GM23338 (cell line): ENCODE data around the gene IFITM1. TPM values are rescaled to one million over a fixed set of nuclear protein-coding genes. Genes with fewer than 3 reads are reported as not detected.

ENCODE experiments used
- ATAC-seq: fragments of 200-7000 bp; cut with Tn5 transposase; 3 replicates; pipeline ENCODE4 v1.9.1; 2020
- DNase-seq: peaks from one replicate; pipeline ENCODE4 v3.0.0-alpha.2; 2015; ENCODE audit warnings: low spot score
- H2AFZ ChIP-seq: fragments of 200-600 bp; sonication (generic); 2 replicates; pipeline ENCODE4 v1.8.0; 2016; ENCODE audit warnings: antibody characterized with exemption, mild to moderate bottlenecking, moderate library complexity
- H3F3A ChIP-seq: fragments of 200-600 bp; sonication (generic); replicated peaks from 2 replicates; pipeline ENCODE4 v1.8.0; 2017; ENCODE audit warnings: antibody characterized with exemption, mixed run types, low read depth
- H3K27ac ChIP-seq: fragments of 200-600 bp; sonication (generic); 2 replicates; pipeline ENCODE4 v1.6.1; 2016; ENCODE audit warnings: low read depth
- H3K27me3 ChIP-seq: fragments of 200-600 bp; sonication (generic); 2 replicates; pipeline ENCODE4 v1.8.0; 2016; ENCODE audit warnings: mild to moderate bottlenecking, mixed run types, moderate library complexity; ENCODE audit not compliant: insufficient read depth
- H3K36me3 ChIP-seq: fragments of 200-600 bp; sonication (generic); 2 replicates; pipeline ENCODE4 v1.8.0; 2016; ENCODE audit warnings: mild to moderate bottlenecking; ENCODE audit not compliant: insufficient read depth
- H3K4me1 ChIP-seq: fragments of 200-600 bp; sonication (generic); 2 replicates; pipeline ENCODE4 v1.8.0; 2016; ENCODE audit warnings: mild to moderate bottlenecking, moderate library complexity; ENCODE audit not compliant: insufficient read depth
- H3K4me2 ChIP-seq: fragments of 200-600 bp; sonication (generic); 2 replicates; pipeline ENCODE4 v1.7.1; 2017; ENCODE audit warnings: mixed run types
- H3K4me3 ChIP-seq: fragments of 200-600 bp; sonication (generic); 2 replicates; pipeline ENCODE4 v1.6.1; 2016; ENCODE audit warnings: mixed run types
- H3K79me2 ChIP-seq: fragments of 200-600 bp; sonication (generic); replicated peaks from 2 replicates; pipeline ENCODE4 v1.8.0; 2017; ENCODE audit warnings: mild to moderate bottlenecking; ENCODE audit not compliant: insufficient read depth
- H3K9me2 ChIP-seq: fragments of 200-600 bp; sonication (generic); 2 replicates; pipeline ENCODE4 v1.8.0; 2017; ENCODE audit not compliant: insufficient read depth
- H4K20me1 ChIP-seq: fragments of 200-600 bp; sonication (generic); replicated peaks from 2 replicates; pipeline ENCODE4 v1.8.0; 2017; ENCODE audit warnings: mild to moderate bottlenecking; ENCODE audit not compliant: insufficient read depth
- H3K27ac Mint-ChIP-seq: 2 replicates; pipeline ENCODE4 v1.8.0; 2020; ENCODE audit warnings: inconsistent platforms, mild to moderate bottlenecking, moderate library complexity, mixed read lengths
- H3K27me3 Mint-ChIP-seq: 3 replicates; pipeline ENCODE4 v1.8.0; 2022; ENCODE audit warnings: low read depth, mild to moderate bottlenecking, moderate library complexity, mixed read lengths, inconsistent platforms; ENCODE audit not compliant: insufficient read depth, poor library complexity
- H3K36me3 Mint-ChIP-seq: 3 replicates; pipeline ENCODE4 v1.8.0; 2021; ENCODE audit warnings: low read depth, mild to moderate bottlenecking, inconsistent platforms, moderate library complexity, mixed read lengths
- H3K4me1 Mint-ChIP-seq: 3 replicates; pipeline ENCODE4 v1.8.0; 2020; ENCODE audit warnings: mild to moderate bottlenecking, inconsistent platforms, mixed read lengths
- H3K4me3 Mint-ChIP-seq: 3 replicates; pipeline ENCODE4 v1.8.0; 2021; ENCODE audit warnings: moderate library complexity, mild to moderate bottlenecking, inconsistent platforms, mixed read lengths
- H3K9me3 Mint-ChIP-seq: 3 replicates; pipeline ENCODE4 v1.8.0; 2020; ENCODE audit warnings: moderate library complexity, mild to moderate bottlenecking, inconsistent platforms, mixed read lengths
- CREB1 ChIP-seq: fragments of 250-450 bp; sonication (Bioruptor Pico); IDR thresholded peaks from 2 replicates; pipeline ENCODE4 v1.5.0; 2020; ENCODE audit warnings: low read depth, mild to moderate bottlenecking, moderate library complexity
- CTCF ChIP-seq, 2 experiments: fragments of 200-600 bp in 1 of 2; sonication (generic) in 1 of 2; conservative IDR thresholded peaks; 2 replicates each; pipeline versions ENCODE4 v1.5.1 to v1.6.1; 2016 to 2017; ENCODE audit warnings: antibody characterized with exemption in 2 of 2, low read depth in 2 of 2, mild to moderate bottlenecking in 2 of 2, moderate library complexity in 1 of 2
- ETS1 ChIP-seq: IDR thresholded peaks from 2 replicates; pipeline ENCODE4 v1.6.1; 2016; ENCODE audit warnings: antibody characterized with exemption
- EZH2phosphoT487 ChIP-seq: fragments of 200-600 bp; sonication (generic); IDR thresholded peaks from one replicate; pipeline ENCODE4 v1.8.1; 2018; ENCODE audit warnings: antibody characterized with exemption; ENCODE audit not compliant: unreplicated experiment
- JUNB ChIP-seq: IDR thresholded peaks from one replicate; pipeline ENCODE4 v1.6.1; 2016; ENCODE audit warnings: antibody characterized with exemption; ENCODE audit not compliant: unreplicated experiment
- POLR2AphosphoS5 ChIP-seq: IDR thresholded peaks from 2 replicates; pipeline ENCODE4 v1.6.1; 2016; ENCODE audit warnings: antibody characterized with exemption, low read depth
- ZNF114 ChIP-seq: fragments of 250-450 bp; sonication (Bioruptor Pico); IDR thresholded peaks from 2 replicates; pipeline ENCODE4 v1.5.0; 2020; ENCODE audit warnings: mild to moderate bottlenecking, moderate library complexity
- ZNF331 ChIP-seq: fragments of 250-450 bp; sonication (Bioruptor Pico); IDR thresholded peaks from 2 replicates; pipeline ENCODE4 v1.5.0; 2020; ENCODE audit warnings: low read depth, mild to moderate bottlenecking, moderate library complexity
- ZNF462 ChIP-seq: fragments of 250-450 bp; sonication (Bioruptor Pico); IDR thresholded peaks from 2 replicates; pipeline ENCODE4 v1.5.0; 2020; ENCODE audit warnings: mild to moderate bottlenecking, moderate library complexity
- polyA plus RNA-seq: library from polyadenylated mRNA; unstranded; fragments of >200 nt; fragmentation: Nextera tagmentation; extraction: Ambion mirVana; gene quantifications from 2 replicates; pipeline ENCODE4 v1.2.1, GENCODE V29; 2016
- total RNA-seq: library from RNA; depleted of rRNA; stranded (reverse); fragments of >200 nt; shearing (Covaris generic); gene quantifications from 2 replicates; pipeline ENCODE4 v1.2.3, GENCODE V29; 2014
- TF ChIP-seq, protein P1 (sequence below): IDR thresholded peaks from one replicate; pipeline ENCODE4 v1.6.1; 2018; ENCODE audit warnings: antibody characterized with exemption; ENCODE audit not compliant: unreplicated experiment

IFITM1 gene
- total and polyA plus RNA-seq, 2 experiments from 2014 or later, result 396 to 1,194 TPM

- TF ChIP-seq, protein P1, sequence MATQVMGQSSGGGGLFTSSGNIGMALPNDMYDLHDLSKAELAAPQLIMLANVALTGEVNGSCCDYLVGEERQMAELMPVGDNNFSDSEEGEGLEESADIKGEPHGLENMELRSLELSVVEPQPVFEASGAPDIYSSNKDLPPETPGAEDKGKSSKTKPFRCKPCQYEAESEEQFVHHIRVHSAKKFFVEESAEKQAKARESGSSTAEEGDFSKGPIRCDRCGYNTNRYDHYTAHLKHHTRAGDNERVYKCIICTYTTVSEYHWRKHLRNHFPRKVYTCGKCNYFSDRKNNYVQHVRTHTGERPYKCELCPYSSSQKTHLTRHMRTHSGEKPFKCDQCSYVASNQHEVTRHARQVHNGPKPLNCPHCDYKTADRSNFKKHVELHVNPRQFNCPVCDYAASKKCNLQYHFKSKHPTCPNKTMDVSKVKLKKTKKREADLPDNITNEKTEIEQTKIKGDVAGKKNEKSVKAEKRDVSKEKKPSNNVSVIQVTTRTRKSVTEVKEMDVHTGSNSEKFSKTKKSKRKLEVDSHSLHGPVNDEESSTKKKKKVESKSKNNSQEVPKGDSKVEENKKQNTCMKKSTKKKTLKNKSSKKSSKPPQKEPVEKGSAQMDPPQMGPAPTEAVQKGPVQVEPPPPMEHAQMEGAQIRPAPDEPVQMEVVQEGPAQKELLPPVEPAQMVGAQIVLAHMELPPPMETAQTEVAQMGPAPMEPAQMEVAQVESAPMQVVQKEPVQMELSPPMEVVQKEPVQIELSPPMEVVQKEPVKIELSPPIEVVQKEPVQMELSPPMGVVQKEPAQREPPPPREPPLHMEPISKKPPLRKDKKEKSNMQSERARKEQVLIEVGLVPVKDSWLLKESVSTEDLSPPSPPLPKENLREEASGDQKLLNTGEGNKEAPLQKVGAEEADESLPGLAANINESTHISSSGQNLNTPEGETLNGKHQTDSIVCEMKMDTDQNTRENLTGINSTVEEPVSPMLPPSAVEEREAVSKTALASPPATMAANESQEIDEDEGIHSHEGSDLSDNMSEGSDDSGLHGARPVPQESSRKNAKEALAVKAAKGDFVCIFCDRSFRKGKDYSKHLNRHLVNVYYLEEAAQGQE, result no peak
- no peak for TF ChIP-seq POLR2AphosphoS5
- TF ChIP-seq EZH2phosphoT487, result no peak
- no peak for TF ChIP-seq CREB1 (CRISPR knock-in tag)
- TF ChIP-seq ETS1, result no peak
Measured at GRCh38 chr11:326592-326841, 12.7 kb downstream of the IFITM1 start (continued).

DNA sequence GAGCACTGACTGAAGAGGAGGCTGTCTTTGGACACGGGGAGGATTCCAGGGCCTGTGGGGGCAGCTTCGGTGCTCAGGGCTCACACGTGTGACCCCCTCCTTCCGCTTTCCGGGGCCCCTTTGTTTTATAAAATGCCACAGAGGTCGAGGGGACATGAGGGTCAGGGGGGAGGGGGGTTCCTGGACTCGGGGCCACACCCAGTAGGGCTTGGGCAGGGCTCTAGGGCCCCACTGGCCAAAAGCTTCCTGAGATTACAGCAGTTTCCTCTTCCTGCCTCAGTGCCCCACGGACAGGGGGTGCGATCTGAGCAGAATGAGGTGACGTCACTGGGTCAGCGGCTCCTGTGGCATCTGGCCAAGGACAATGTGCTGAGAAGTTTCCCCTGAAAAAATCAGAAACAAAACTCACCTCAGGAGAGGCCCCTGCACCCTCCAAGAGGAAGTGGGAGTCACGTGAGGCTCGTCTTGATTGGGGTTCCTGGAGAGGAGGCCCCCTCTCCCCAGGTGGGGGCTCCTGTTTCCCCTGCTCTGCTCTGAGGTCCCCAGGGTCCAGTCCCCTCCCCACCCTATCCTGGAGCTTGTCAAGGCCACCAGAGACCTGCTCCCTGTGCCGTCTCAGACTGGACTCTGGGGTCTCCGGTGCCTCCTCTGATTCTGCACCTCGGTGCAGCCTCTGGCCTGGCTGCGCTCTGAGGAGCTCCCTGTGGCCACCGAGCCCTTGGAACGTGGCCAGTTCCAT, 13.2 kb downstream of the IFITM1 start:
- no peaks in the 10 kb centered on the region for H4K20me1 ChIP-seq
- 0 out of 2 replicates have a peak overlapping the region, but pooled peaks have one; percentile 28 for H2AFZ ChIP-seq
- no peak overlapping the region for H3K27ac ChIP-seq
- Mint-ChIP-seq H3K4me3 (no peak overlapping the region), H3K27me3 (peaks cover 17% of the 10 kb centered on the region), H3K36me3 (peaks cover 13% of the 10 kb centered on the region; the same call in 2 of the 3 replicates), H3K27ac (no peak overlapping the region), H3K4me1 (peaks cover 33% of the 10 kb centered on the region), H3K9me3 (peaks cover 6% of the 10 kb centered on the region; the same call in 2 of the 3 replicates)
- no peaks in the 10 kb centered on the region for H3K9me2 ChIP-seq
- ATAC-seq (no peak), DNase-seq (no peak)
- 0 out of 2 replicates have a peak, but pooled peaks cover 15% of the 10 kb centered on the region for H3F3A ChIP-seq
- no peaks in the 10 kb centered on the region for H3K79me2 ChIP-seq
- no peak overlapping the region for H3K4me2 ChIP-seq
- no peaks in the 10 kb centered on the region; the same call in 1 of the 2 replicates for H3K36me3 ChIP-seq
- H3K27me3 ChIP-seq, result no peaks in the 10 kb centered on the region
- no peak overlapping the region for H3K4me3 ChIP-seq
- H3K4me1 ChIP-seq, result peaks cover 6% of the 10 kb centered on the region
- TF ChIP-seq CREB1 (CRISPR knock-in tag) (no peak), ZNF114 (CRISPR knock-in tag) (no peak), ETS1 (no peak), CTCF (conservative IDR thresholded peaks at IDR 0.05; ENCODE audit: low read depth in 2 of 2) (no peak), ZNF462 (CRISPR knock-in tag) (no peak), ZNF331 (CRISPR knock-in tag) (no peak), JUNB (no peak), EZH2phosphoT487 (no peak)
